NCI-H2196 (cell line): ENCODE measurements around the gene OR6C68.
"Not testable (repeated sequence)": the region's sequence is repeated elsewhere in the genome, so short reads cannot be mapped to it uniquely, and the experiment has no call there.

Experiments used
- DNase-seq: peaks from one replicate; lab custom pipeline; 2025; ENCODE audit not compliant: unreplicated experiment; lab: John Stamatoyannopoulos, UW

OR6C68 gene

GRCh38 chr12:55492078-55492477 is at the start of gene OR6C68:
OR6C68 (plus strand) TSS chr12:55492378; CDS start chr12:55492378, 0 bp downstream.
- no peak for DNase-seq

GRCh38 chr12:55443776-55444175 is 48.4 kb upstream of the OR6C68 start, which contains the start of gene OR6C2:
OR6C2 (plus strand) TSS chr12:55444076; CDS start chr12:55452214, 8,138 bp downstream.
- DNase-seq = no peak

DNA sequence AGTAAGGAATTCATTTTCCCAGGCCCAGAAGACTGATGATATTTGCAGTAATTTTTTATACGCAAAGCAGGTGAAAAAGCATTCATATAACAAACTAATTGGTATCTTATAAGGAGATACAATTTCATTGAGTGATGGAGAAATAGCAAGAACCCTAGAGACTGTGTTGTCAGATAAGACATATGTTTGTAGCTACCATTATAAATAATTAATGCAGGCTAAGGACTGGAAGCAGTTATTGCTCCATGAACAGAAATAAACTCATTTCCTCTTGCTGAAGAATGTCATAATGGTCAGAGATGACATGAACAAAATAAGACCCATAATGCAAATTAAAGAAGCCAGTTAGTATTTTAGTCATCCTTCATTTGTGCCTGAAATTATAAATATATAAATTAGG is 46.8 kb upstream of the OR6C68 start:
- no peak for DNase-seq

- DNase-seq = no peak
Observed at GRCh38 chr12:55446326-55446725, 45.9 kb upstream of the OR6C68 start.

- no peak for DNase-seq
Observed at GRCh38 chr12:55448825-55449224, 43.4 kb upstream of the OR6C68 start.

- not testable (repeated sequence) for DNase-seq
Observed at GRCh38 chr12:55464926-55465325, 27.3 kb upstream of the OR6C68 start.

DNA sequence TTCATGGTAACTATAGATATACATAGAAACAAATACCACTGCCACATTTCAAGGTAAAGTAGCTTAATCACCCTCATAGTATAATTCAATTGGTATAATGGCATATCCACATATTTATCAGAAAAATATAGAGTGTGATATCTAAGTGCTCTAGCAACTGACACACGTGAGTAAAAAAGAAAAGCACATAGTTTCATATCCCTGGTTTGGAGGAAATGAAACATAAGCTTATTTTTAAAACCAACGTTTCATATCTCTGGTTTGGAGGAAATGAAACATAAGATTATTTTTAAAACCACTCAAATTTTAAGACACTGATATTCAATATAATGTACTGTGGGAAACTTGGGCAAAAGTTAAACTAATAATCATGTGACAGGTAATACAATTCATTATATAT is 24.3 kb upstream of the OR6C68 start:
- no peak for DNase-seq

GRCh38 chr12:55469291-55469690 is 22.9 kb upstream of the OR6C68 start:
- no peak for DNase-seq

DNA sequence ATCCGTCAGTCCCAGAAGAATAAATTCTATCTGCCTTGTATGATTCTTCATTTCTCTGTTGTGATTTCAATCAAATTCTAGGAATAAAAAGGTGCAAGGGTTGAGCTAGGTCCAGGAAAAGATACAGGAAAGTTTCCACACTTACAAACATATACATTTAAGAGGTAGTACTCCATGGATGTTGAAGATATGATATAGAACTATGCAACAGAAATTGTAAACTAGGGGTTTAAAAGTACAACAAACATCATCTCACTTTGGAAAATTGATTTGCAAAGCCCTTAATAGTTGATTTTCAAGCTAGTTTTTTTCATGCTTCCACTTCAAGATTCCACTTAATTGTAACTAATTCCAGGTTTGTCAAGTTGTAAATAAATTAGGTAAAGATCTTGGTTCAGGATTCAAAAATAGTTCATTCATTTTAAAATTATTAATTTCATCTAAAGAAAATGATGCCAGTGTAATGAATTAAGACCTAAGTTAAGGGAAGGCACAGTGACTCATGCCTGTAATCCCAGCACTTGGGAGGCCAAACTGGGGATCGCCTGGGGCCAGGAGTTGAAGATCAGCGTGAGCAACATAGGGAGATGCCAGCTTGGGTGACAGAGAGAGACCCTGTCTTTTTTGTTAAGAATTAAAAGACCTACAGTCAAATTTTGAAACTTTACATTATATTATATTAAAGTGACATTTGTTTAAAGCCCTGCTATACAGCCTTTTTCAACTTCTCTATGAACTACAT is 21.9 kb upstream of the OR6C68 start, which contains the start of gene OR6C70:
Gene OR6C70, minus strand, starts transcription at position 51 of the 742 bp plus-strand sequence. Its CDS starts 0 bp downstream, at position 51.
- no peak for DNase-seq

- no peak for DNase-seq
Observed at GRCh38 chr12:55472264-55472663, 19.9 kb upstream of the OR6C68 start.

- DNase-seq = not testable (repeated sequence)
Observed at GRCh38 chr12:55479136-55479535, 13.0 kb upstream of the OR6C68 start.

GRCh38 chr12:55484284-55484683 is 7.9 kb upstream of the OR6C68 start:
- DNase-seq = not testable (repeated sequence)

GRCh38 chr12:55495490-55495889 is 3.3 kb downstream of the OR6C68 start:
- no peak for DNase-seq

DNA sequence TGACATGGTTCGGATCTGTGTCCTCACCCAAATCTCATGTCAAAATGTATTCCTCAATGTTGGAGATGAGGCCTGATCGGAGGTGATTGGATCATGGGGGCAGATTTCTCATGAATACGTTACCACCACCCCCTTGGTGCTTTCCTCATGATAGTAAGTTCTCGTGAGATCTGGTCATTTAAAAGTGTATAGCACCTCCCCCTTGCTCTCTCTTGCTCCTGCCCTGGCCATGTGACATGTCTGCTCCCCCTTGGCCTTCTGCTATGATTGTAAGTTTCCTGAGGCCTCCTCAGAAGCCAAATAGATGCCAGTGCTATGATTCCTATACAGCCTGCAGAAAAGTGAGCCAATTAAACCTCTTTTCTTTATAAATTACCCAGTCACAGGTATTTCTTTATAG is 7.1 kb downstream of the OR6C68 start:
- DNase-seq = no peak

DNA sequence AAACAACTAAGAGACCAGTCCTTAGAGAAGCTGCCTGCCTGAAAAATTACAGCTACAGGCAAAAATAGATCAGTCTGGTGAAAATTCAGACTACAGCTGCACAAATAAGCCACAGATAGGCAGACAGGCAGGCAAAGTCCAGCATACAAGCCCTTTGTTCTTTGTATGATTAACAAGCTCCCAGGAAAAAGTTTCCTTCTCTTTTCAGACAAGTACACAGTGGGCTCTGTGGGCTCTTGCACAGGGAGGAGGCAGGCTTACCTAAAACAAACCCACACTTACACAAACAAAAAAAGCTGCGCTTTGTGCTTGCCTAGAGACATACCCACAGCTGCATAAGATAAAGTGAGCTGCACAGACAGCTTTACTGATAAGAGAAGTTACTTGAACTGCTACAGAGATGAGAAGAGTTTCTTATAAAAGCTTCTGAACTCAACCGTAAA is 7.7 kb downstream of the OR6C68 start:
- DNase-seq = no peak

DNA sequence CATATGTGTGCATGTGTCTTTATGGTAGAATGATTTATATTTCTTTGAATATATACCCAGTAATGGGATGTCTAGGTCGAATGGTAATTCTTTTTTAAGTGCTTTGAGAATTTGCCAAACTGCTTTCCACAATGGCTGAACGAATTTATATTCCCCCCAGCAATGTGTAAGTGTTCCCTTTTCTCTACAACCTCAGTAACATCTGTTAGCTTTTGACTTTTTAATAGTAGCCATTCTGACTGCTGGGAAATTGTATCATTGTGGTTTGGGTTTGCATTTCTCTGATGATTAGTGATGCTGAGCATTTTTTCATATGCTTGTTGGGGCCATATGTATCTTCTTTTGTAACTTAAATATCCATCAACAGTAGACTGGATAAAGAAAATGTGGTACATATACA is 9.4 kb downstream of the OR6C68 start:
- no peak for DNase-seq

GRCh38 chr12:55515696-55516095 is 23.5 kb downstream of the OR6C68 start:
- DNase-seq = no peak

DNA sequence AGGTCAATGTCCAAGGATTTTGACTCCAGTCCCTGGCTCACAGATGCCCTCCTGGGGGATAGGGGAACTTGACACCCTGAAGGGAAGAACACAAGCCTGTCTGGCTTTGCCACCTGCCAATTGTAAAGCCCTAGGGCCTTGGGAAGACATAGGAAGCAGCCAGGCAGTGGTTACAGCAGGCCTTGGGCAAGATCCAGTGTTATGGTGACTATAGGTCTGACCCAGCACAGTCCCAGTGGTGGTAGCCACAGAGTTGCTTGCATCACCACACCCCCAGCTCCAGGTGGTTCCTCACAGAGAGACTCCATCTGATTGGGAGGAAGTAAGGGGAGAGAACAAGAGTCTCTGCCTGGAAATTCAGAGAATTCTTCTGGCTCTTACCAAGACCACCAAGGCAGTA is 24.2 kb downstream of the OR6C68 start:
- no peak for DNase-seq
